Endothelial cell of hepatic sinusoid (primary cell): ENCODE results near the gene IPO13.

Source experiments
- in situ Hi-C: cut with HindIII; loops from 2 replicates; pipeline ENCODE4 v1.10.0; 2017; ENCODE audit warnings: low sequenced_read_pairs

IPO13 gene

GRCh38 chr1:43997295-43997999 lies 50.7 kb downstream of the IPO13 start:
- in situ Hi-C loops, result no loop called here

GRCh38 chr1:43998000-43998378 lies 51.2 kb downstream of the IPO13 start:
- in situ Hi-C loops, result no loop called here

DNA sequence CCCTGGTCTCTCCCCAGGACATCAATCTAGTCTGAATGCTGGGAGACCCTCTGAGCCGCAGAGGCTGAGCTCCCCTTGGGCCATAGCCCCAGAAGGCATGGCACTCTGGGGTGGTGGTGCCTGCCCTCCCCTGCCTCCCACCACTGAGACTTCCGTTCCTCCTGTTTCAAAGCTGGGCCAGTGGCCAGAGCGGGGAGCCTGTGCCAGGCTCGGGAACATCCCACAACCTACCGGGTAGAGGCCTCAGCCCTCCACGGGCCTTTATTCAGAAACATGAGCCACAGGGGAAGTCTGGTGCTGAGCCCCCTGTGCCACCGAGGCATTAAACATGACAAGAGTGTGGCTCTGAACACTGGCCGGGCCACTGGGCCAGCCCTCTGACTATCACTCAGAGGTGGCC lies 52.7 kb downstream of the IPO13 start:
- in situ Hi-C loops, result no loop called here

DNA sequence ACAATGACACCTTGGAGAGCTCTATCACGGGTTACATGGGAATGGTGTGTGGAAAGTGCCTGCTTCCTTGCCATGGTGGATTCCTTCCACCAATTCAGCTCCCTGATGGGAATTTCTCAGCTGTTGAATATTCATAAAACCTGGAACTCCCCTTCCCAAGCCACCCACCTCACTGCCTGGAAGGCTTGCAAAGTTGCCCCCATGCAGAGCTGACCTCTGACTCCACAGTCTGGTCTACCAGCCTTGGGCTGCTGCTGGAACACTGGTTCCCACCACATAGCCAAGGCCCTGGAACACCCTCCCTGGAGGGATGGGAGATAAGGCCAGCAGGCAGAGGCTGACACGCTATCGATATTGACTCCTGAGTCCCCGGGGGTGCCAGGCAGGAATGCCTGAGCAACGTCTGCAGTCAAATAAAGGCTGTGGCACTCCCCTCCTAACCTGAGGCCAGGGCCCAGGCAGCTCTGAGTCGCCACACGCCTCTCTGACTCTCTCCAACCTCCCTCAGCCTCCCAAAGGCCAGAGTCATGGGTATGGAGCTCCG lies 53.4 kb downstream of the IPO13 start:
- in situ Hi-C loops, result no loop called here

DNA sequence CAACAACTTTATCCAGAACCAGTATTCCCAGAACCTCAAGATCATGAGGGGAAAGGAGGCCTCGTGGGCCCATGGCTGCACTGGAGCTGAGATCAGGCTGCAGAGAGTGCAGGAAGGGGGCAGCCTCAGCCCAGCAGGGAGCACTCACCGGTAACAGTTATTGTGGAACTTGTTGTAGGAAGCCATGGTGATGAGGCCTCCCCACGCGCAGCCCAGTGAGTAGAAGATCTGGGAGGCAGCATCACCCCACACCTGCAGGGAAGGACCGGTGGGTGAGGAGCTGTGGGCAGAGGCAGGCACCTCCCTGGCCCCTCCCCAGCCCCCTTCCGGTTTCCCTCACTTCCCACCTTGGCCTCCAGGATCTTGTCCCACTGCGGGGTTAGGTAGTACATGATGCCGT lies 55.4 kb downstream of the IPO13 start:
- in situ Hi-C loops, result no loop called here

GRCh38 chr1:44002606-44003157 lies 55.9 kb downstream of the IPO13 start:
- in situ Hi-C loops, result no loop called here

DNA sequence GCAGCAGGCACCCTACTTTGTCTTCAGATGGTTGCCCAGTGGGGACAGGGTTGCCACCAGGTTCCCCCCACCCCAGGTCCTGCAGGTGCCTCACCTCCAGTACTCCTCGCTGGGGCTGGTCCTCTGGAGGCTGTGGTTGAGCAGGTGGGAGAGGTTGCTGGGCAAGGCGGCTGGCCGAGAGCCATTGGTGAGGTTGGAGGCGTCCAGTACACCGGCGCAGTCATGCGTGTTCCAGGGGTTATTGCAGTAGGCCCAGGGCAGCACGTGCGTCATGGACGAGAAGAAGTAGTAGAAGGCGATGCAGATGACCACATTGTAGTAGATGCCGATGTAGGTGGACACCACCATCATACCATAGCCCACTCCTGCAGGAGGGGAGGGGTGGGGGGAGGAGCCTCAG lies 61.5 kb downstream of the IPO13 start:
- in situ Hi-C loops, result no loop called here

DNA sequence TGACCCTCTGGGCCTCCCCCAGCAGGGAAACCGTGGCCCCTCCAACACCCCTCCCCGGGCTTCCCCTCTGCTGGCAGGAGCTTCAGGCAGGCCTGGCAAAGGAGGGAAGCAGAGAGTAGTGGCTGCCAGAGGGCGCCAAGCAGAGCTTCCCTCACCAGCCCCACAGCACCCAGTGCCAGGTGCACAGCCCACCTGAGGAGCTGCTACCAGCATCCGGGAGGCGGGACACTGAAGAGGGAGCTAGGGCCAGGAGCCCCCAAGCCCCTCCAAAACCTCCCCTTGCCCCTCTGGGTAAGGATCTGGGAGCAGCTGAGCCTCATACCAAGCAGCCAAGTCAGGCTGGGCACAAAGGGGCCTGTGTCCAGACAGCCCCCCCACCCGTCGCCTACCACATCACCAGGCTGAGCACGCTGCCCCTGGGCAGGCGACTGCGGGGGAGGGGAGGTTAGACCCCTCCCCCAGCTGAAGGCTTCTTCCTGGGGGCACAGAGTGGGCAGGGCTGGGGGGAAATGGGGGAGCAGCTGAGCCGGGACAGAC lies 64.3 kb downstream of the IPO13 start:
- in situ Hi-C loops, result no loop called here

DNA sequence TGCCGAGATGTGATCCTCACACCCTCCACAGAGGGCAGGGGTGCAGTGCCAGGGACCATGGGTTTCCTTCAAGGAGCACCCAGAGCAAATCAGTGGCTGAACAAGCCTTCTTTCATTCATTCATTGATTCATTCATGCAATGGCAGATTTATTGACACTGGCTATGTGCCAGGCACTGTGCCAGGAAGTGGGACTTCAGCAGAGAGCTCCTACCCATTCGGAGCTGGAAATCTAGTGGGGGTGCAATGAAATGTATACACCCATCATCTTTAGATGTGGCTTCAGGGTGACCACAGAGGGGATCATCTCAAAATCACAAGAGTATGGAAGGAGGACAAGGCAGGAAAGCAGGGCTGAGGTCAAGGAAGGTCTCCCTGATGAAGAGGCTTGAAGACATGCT lies 65.7 kb downstream of the IPO13 start:
- in situ Hi-C loops, result no loop called here

- in situ Hi-C loops, result no loop called here
Observed at GRCh38 chr1:44012941-44013609, 66.3 kb downstream of the IPO13 start.

- in situ Hi-C loops, result no loop called here
Observed at GRCh38 chr1:44013949-44014348, 67.2 kb downstream of the IPO13 start.

GRCh38 chr1:44014365-44015104 lies 67.8 kb downstream of the IPO13 start:
- in situ Hi-C loops, result no loop called here

- in situ Hi-C loops, result no loop called here
Observed at GRCh38 chr1:44015206-44015605, 68.5 kb downstream of the IPO13 start.

- in situ Hi-C loops, result no loop called here
Observed at GRCh38 chr1:44016041-44016889, 69.5 kb downstream of the IPO13 start.

DNA sequence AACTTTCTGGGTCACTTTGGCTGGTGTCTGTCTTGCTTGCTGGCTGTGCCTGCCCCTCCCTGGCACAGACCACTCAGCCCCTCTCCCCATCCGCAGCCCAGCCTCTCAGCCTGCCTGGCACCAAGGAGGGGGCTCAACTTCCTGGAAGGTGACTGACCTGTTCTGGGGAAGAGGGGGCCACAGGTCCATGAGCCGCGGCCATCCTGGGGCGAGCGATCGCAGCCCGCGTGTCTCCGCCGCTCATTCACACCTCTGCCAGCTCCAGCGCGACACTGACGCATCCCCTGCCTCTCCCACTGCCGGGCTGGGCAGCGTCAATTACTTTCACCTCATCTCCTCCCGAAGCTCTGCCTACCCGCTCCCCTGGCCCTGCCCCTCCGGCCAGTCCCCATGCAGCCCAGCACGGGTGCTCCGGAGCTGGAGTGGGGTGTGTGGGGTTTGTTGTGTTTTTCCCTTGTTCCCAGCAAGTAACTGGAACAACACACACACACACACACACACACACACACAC lies 70.2 kb downstream of the IPO13 start:
- in situ Hi-C loops, result no loop called here
